Measurements from ENCODE around the gene HDAC9.

Gene HDAC9

DNA sequence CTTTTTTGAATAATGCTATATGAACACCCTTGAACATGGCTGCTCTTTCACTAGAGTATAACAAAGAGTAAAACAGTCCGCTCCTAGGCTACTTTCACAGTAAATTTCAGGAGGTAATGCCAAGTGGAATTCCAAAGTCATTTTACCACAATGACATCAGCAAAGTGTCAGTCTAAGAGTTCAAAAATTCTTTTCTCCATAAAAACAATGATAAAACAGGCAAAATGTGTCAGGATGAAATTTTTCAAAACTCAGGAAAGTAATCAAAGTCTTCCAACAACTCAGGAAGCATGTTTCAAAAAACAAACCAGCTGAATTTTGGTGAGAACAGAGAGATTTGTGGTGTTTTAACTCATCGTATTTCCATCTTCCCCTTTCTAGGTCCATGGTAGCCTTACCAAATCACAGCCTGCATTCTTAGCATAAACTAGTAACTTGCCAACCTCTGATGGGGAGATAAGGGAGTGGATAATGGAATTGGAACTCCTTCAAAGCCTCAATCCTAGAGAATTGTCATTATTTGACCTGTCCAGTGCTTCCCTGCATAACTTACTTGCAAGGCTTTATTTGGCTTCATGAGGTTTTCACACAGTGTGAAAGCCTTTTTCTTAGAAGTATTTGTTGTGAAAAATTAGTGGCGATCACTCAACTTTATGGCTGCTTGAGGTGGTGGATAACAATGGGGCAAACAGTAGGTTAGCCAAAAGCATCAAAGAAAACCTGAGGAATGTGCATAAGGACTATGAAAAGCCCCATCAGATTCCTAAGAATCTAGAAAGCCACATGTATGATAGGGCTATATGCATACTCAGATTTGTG, 302.7 kb downstream of the HDAC9 start:
- no peak for DNase-seq

DNA sequence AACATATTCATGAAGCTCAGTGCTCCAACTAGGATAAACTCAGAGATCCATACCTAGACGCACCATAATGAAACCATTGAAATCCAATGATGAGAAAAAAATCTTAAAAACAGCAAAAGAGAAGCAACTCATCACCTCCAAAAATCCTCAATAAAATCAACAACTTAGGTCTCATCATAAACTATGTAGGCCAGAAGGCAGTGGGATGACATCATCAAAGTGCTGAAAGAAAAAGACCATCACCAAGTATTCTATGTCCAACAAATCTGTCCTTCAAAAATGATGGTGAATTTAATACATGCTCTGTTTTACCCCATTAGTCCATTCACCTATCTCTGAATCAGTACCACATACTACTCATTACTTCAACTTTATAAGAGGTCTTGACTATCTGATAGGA, 304.4 kb downstream of the HDAC9 start:
- no peak for DNase-seq

DNA sequence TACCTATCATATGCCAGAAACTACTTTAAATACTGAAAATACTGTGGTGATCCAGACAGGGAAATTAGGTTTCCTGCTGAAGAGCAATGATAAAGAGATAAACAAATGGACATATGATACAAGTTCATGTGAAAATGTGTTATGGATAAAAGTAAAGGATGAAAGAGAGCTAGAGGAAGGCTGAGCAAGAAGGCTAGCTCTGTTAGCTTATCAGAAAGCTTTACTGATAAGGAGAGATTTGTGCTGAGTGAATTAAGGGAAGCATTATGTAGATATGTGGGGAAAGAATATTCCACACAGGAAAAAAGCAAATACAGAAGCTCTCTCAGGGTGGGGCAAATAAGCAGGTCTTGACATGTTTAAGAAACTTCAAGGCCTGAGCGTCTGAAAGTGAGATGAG, 308.4 kb downstream of the HDAC9 start:
- no peak for DNase-seq

DNA sequence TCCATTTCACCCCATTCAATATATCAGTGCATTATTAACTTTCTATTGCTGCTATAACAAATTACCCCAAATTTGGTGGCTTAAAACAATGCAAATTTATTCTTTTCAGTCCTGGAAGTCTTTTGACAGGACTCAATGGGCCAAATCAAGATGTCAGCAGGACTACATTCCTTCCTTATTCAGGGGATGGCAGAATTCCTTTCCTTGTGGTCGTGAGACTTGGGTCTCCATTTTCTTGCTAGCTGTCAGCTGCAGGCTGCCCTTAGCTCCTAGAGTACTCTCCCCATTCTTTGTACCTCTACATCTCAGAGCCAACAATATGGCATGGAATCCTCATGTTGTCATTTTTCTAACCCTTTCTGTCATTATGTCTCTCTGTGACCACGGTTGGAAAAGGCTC, 310.6 kb downstream of the HDAC9 start:
- DNase-seq = no peak

DNA sequence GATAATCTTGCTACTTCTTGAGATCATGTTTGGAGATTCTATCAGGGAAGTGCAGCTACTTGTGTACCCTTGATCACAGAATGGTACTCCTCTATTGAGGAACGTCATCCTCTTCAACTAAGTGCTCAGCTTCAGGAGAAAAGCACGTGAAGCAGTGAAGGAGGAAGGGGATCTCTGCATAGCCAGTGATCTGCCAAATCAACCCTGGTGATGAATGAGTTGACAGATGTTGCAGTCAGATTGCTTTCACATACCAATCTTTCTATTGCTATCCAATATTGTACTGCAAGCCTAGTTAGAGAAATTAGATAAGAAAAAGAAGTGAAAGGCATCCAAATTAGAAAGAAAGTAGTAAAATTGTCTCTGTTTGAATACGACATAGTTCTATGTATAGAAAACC, 312.5 kb downstream of the HDAC9 start:
- DNase-seq = no peak

DNA sequence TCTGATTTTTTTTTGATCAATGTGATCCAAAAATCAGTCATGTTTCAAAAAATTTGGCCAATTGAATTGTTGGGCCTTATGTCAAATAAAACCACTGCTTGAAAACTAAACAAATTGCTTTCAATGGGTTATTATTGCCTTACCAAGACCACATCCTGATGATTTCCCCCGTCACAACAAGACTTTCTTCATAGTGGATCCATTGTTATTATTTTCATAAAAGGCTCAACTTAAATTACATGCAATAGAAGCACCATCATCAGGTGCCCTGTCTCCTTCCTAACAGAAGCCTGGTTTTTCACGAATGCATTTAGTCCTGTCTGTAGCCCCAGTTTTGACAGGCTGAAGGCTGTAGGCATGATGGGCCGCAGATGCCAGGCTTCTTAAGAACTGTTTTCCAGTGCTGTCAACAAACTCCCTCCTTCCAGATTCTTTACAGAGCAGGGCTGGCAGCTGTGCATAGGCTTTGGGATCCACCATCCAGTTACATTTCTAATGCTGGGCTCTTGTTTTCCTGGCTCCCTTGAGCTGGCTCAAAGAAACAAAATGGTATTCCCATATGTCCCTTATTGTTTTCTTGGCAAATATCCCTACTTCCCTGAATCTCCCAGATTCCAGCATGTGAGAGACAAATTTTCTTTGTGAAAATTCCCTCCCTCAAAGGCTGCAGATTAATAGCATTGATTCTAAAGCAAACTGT, 319.9 kb downstream of the HDAC9 start:
- DNase-seq = no peak

DNA sequence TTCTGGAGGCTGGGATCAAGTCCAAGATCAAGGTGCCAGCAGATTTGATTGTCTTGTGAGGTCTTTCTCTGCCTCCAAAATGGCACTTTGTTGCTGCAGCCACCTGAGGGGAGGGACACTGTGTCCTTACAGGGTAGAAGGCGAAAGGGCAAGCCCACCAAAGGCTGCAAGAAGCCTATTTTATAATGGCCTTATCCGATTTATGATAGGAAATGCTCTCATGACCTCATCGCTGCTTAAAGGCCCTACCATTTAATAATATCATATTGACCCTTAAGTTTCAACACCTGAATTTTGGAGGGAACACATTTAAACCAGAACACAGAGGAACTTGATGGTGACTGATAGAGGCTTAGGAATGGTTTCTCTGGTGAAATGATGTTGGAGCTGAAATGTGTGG, 325.4 kb downstream of the HDAC9 start:
- DNase-seq = no peak

DNA sequence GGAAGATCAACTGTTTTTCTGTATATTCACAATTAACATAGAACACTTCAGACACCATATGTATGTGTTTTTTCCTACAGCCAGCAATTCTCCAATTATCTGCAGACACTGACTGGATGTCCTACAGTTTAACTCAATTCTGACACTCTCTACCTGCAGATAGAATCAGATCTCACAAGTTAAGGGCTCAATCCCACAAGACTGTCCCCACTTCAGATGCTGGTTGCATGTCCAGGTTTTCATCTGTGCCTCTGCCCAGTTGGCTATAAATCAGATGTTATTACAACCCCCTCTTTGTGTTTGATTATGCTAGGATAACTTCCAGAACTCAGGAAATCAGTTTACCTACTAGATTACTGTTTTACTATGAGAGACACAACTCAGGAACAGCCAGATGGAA, 326.0 kb downstream of the HDAC9 start:
- DNase-seq = no peak

DNA sequence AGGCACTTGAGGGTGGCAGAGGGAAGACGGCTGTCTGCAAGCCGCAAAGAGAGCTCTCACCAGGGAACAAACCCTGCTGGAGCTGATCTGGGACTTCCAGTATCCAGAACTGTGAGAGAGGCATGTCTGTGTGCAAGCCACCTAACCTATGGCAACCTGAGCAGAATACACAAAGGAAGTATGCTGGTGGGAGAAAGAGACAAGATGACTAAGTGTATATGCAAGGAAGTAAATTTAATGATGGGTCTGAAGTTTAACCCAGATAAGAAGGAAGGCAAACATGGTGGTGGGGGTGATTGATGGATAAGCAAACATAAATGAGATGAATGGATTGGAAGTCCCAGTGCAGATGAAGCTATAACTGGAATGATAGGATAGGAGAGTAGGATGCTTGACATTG, 328.6 kb downstream of the HDAC9 start:
- no peak for DNase-seq

DNA sequence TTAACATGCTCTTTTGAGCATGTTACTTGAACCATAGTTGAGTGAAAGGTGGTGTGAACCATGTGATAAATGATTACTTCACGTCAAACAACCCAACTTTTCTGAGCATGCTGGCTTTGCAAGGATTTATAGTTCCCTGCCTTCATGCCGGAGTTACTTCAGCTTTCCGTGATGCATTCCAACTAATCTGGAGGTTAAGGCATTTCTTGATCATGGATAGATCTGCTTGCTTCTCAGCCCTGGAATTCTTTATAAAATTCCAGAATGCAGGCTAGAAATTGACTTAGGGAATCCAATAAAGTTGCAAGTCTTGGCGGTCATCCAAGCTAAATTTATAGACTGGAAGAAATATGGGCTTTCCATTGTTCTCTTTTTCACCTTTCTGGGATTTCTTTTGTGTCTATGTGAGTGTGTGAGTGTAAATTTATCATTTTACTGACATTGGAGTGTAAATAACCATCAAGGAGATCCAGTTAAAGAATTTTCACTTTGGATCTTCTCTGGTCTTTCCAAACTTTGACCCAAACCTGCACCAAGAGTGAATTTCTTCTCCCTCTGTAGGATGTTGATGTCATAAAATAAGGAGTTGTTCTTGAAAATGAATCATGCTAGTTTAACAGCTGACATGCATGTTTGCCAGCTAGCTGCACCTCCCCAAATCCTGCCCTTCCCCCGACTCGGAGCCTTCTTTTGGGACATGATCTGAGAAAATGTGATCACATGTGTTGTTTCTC, 332.9 kb downstream of the HDAC9 start:
- no peak for DNase-seq

DNA sequence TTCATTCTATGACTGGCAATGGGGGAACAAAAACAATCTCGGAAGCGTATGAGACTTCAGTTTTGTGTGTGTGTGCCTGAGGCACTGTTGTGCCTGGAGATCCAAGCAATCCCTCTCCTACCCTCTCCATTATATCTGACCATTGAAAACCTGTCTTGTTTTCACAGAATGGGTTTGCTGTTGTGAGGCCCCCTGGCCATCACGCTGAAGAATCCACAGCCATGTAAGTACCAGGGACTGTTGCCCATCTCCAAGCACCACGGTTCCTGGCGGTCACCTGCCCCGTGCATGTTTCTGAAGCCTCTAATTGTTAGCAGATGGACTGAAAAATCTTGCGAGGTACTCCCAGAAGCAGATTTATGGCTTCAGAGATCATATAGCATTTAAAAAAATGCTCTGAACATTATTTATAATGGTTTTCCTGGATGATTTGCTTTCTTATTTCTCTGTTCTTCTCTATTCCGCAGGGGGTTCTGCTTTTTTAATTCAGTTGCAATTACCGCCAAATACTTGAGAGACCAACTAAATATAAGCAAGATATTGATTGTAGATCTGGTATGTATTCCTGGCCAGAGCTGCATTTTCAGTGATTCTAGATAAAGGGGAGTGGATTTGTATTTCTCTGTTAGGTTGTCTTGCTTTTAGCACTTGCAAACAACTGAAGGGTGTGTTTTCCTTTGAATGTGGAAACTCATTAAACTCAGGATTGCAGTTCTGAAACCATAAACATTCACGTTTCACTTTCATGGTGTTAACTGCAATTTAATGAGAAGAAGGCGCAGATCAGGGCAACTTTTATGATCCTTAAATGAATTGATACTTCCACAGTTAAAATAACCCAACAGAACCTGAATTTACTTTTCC, 333.7 kb downstream of the HDAC9 start:
- DNase-seq = no peak

DNA sequence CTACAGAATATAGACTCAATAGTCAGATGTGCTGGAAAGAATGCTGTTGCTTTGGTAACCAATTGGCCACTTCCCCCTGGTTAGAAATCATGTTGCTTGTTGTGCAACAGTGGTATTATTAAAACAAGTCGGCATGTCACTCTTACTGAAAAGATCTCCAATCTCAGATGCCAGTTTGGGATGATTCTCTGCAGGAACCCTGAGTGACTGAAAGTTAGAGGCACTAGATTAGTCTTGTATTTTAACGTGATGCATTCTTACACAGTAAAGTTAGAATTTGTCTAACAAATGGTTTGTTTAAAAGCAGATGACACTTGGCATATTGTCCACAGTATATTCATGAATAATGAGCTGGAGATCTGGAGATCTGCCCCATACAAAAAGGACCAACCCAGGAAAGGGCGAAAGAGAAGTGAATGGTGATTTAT, 334.3 kb downstream of the HDAC9 start:
- no peak for DNase-seq

DNA sequence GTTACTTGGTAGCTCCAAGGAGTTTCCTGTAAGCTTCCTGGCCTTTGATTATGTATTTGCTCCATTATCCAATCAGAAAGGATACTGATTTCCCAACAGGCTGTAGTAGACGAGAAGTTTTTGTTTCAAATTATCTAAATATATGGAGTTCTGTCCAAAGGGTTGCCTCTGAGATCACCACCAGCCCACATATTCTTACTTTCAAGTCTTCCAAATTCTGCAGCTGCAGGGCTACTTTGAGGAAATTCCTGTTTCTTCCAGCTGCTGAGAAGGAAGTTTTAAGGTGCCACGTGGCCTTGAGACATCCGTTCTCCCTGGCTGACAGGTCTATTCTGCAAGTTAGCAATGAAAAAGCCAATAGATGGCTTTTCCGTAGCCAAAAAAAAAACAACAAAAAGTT, 335.9 kb downstream of the HDAC9 start:
- no peak for DNase-seq

DNA sequence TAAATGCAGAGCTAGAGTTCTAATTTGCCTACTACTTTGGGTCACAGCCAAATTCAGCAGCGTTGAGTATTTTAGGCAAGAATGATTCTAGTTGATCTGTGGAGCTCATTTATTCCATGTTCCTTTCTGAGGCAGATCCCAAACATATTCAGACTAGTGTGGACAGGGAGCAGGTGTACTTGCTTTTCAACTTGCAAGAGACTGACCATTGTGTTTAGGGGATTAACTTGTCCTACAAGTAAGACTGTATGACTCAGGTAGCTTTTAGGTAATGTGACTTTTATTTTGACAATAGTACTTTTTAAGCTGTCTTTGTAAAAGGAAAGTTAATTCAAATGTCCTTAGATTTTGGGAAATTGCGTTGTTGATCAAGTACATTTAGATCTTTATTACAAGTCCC, 336.4 kb downstream of the HDAC9 start:
- DNase-seq = no peak

DNA sequence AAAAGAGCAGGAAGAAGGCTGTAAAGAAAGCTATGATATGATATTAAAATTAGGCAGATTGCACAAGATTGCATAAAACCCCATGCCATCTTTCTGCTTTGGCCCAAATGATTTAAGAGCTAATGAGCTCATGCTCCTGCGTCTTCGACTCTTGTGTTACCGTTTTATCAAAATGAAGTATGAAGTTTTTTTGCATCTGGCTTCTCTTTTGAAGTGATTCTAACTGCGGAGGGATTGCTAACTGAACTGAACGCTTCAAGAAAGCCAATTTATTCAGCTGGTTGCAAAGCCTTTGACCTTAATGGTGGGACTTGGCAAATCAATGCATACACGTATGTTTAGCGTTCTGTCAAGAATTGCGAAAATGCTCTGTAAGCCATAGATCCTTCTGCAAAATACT, 339.0 kb downstream of the HDAC9 start:
- DNase-seq = no peak

DNA sequence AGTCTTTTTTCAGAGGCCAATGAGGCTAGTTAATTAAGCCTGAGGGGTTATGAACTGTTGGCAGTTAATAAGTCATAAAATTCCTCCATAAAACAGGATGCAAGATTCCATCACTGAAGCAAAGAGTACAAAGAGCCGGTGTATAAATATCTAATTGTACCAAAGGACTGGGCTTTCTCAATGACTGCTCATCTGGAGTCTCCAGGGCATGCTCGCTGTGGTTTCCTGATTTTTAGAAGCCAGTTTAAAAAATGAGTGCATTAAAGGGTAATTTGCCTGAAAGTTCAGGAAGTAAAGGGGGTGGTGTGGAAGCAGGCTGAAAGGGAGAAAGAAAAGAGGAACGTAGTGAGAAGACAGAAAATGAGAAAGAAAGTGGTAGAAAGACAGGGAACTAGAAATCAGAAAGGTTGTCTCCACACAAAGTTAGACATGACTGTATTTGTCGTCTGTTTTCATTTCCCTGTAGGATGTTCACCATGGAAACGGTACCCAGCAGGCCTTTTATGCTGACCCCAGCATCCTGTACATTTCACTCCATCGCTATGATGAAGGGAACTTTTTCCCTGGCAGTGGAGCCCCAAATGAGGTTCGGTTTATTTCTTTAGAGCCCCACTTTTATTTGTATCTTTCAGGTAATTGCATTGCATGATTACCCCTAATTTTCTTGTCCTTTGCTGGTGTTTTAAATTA, 339.6 kb downstream of the HDAC9 start:
- no peak for DNase-seq

DNA sequence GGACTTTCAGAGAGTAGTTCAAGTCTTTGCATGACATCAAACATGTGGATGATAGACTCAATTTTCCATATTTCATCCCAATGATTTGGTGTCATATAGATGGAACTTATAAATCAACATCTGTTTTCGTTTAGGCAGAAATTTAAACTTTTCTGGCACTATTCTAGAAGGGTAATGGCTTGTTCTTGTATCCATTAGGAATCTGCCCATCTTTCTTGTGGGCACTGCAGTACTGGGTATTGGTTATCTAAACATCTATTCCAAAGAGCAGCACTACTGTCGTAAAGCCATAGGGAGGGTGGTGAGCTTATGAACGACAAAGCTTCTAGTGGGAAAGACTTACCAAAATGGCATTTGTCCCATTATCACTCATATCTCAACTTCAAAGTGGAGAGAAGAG, 348.4 kb downstream of the HDAC9 start:
- no peak for DNase-seq

DNA sequence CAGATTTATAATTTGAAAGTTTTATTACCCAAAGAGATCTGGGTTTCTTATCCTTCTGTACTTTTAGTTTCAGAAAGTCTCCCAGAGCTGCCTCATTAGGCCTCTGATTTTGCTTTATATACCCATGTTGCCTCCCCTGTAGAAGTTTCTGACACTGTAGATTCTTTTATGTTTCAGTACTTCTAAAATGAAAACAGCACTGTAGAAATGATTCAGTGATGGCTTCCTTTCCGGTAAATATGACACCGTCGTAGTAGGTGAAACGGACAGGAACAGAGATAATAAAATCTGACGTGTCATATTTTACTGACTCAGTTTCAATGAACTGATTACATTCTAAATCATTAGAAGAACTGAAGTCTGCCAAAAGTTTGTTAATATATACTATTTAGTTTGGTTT, 349.2 kb downstream of the HDAC9 start:
- no peak for DNase-seq

DNA sequence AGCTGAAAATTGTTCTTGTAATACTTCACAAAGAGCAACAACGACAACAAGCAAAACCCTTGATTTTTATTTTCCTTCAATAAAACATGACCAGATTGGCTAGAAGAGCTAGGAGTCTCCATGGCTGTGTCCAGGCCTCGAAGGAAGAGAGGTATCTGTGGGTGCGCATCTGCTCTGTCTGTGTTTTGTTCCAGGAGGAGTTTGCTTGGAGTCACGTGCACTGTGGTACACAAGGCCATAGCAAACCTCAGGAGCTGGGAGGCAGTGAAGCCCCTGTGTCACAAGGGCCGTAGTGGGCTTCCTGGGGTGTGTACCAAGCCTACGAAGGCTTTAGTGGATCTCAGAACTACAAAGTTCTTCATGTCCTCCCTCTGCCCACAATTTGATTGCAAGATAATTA, 350.2 kb downstream of the HDAC9 start:
- no peak for DNase-seq

DNA sequence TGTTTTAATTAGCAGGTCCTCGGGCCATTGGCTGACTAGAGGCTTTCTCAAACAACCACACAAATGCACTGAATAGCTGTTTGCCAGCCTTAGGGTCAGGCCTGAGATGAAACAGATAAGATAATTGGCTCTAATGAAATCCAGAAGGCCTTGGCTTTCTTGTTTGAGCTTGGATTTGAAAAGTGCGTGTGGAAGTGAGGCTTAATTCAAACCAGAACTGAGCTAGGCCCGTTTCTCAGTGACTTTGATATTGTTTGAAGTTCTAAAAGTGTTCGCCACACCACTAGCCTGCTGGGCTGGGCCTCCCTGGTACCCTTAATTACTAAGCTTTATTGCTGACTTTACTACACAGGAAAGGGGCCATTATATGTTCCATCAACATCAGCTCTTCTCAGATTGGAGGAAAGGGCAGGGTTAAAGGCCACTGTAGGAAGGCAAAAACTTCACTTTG, 351.2 kb downstream of the HDAC9 start:
- DNase-seq = no peak

DNA sequence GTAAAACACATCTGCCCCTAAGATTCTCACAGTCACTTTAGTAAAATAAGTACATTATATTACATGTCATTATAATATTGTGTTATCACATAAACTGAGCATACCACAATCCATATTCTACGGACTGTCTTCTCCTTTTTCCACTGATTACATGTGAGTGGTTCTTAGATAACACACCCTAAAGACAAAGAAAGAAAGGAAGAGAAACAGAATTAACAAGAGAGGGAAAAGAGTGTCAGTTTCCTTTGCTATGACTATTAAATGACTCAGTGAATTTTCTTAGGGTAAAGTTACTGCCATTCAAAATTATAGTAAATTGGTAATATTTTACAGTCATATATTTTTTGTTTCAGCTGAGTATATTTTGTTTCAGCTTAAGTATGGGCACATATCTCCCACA, 353.6 kb downstream of the HDAC9 start:
- no peak for DNase-seq

DNA sequence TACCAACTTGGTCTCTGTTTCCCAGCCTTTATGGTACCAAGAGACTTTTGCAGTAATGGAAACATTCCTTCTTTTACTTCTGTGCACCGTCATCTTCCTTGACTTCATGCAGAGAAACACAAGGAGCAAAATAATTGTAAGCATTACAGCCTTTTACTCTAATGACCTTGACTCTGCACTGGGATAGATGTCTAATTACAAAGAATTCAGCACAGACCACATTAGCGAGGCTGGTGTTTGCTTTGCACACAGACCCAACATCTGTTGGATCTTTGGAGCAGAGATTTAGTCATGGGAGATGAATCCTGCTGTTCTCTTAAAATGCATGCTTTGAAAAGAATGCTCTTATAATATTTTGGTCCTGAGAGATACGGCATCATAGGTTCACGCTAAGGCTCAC, 360.2 kb downstream of the HDAC9 start:
- DNase-seq = no peak
